HepG2 (cell line): ENCODE measurements around the gene PPP1R1B. TPM values are rescaled to one million over a fixed set of nuclear protein-coding genes. Genes with fewer than 3 reads are reported as not detected.

Source experiments
- EZH2 ChIP-seq: conservative IDR thresholded peaks from 2 replicates; pipeline ENCODE4 v1.6.1; 2012; ENCODE audit warnings: mild to moderate bottlenecking, low read depth, low read length, moderate library complexity
- FOXA1 ChIP-seq, 2 experiments: fragments of 450-650 bp in 1 of 2; sonication (generic) in 1 of 2; formaldehyde crosslinking in 1 of 2; IDR thresholded peaks; 2 replicates each; pipeline versions ENCODE4 v1.4.0 to v1.6.1; 2016 to 2020; ENCODE audit warnings: missing genetic modification reagents in 1 of 2
- HCFC1 ChIP-seq: fragments of 150-350 bp; IDR thresholded peaks from 2 replicates; pipeline ENCODE4 v1.6.1; 2014; ENCODE audit warnings: low read depth, low read length
- NBN ChIP-seq: fragments of 450-650 bp; conservative IDR thresholded peaks from 2 replicates; pipeline ENCODE4 v1.6.1; 2017
- PHF20 ChIP-seq: sonication (generic); formaldehyde crosslinking; IDR thresholded peaks from 2 replicates; pipeline ENCODE4 v1.5.0; 2020; ENCODE audit warnings: mild to moderate bottlenecking, missing genetic modification reagents
- RBAK ChIP-seq: sonication (generic); formaldehyde crosslinking; IDR thresholded peaks from 2 replicates; pipeline ENCODE4 v1.5.1; 2020; ENCODE audit warnings: mild to moderate bottlenecking, missing genetic modification reagents
- SALL2 ChIP-seq: sonication (generic); formaldehyde crosslinking; IDR thresholded peaks from 2 replicates; pipeline ENCODE4 v1.8.1; 2023; ENCODE audit warnings: mild to moderate bottlenecking, missing genetic modification reagents, inconsistent platforms
- SRSF9 ChIP-seq: fragments of 200-400 bp; formaldehyde crosslinking; IDR thresholded peaks from 2 replicates; pipeline ENCODE4 v1.6.1; 2018; ENCODE audit warnings: borderline replicate concordance, mild to moderate bottlenecking, low read depth, low read length; ENCODE audit not compliant: insufficient read depth, poor library complexity, severe bottlenecking
- ZBTB42 ChIP-seq: sonication (generic); formaldehyde crosslinking; IDR thresholded peaks from 2 replicates; pipeline ENCODE4 v1.5.0; 2020; ENCODE audit warnings: mild to moderate bottlenecking, missing genetic modification reagents
- ZMYM3 ChIP-seq: sonication (generic); formaldehyde crosslinking; IDR thresholded peaks from 2 replicates; pipeline ENCODE4 v1.5.1; 2020; ENCODE audit warnings: mild to moderate bottlenecking, missing genetic modification reagents
- ZNF224 ChIP-seq: sonication (generic); formaldehyde crosslinking; IDR thresholded peaks from 2 replicates; pipeline ENCODE4 v1.5.0; 2020; ENCODE audit warnings: mild to moderate bottlenecking, missing genetic modification reagents
- ZNF609 ChIP-seq: sonication (generic); formaldehyde crosslinking; IDR thresholded peaks from 2 replicates; pipeline ENCODE4 v1.4.0; 2020; ENCODE audit warnings: mild to moderate bottlenecking, missing genetic modification reagents, borderline replicate concordance
- ZNF883 ChIP-seq: sonication (generic); formaldehyde crosslinking; IDR thresholded peaks from 2 replicates; pipeline ENCODE4 v1.5.1; 2020; ENCODE audit warnings: mild to moderate bottlenecking, missing genetic modification reagents; ENCODE audit errors: not compliant biosample characterization
- polyA plus RNA-seq, 8 experiments: library from polyadenylated mRNA; depleted of rRNA in 3 of 8; stranded (reverse) in 7 of 8; unstranded in 1 of 8; fragments of >200 nt; fragmentation: Illumina TruSeq in 4 of 8; extraction: Trizol in 4 of 8; gene quantifications; 2 replicates each; pipeline versions ENCODE4 v1.2.1 to v1.2.3, GENCODE V29; 2011 to 2016; ENCODE audit warnings: low read depth in 4 of 8, missing spikeins in 1 of 8, mixed read lengths in 1 of 8; ENCODE audit not compliant: insufficient read depth in 1 of 8
- total RNA-seq, 5 experiments: library from RNA; depleted of rRNA; stranded (reverse); fragments of >200 nt; fragmentation: Illumina TruSeq; extraction: Trizol; gene quantifications; 2 replicates each; pipeline ENCODE4 v1.2.3, GENCODE V29; 2016; ENCODE audit warnings: low read depth in 1 of 5
- TF ChIP-seq, protein P1 (sequence below), 2 experiments: sonication (generic) in 1 of 2; formaldehyde crosslinking in 1 of 2; IDR thresholded peaks; 2 replicates each; pipeline versions ENCODE4 v1.5.1 to v1.6.1; 2011 to 2020; ENCODE audit warnings: borderline replicate concordance in 1 of 2, low read depth in 1 of 2, low read length in 1 of 2, mild to moderate bottlenecking in 1 of 2, missing genetic modification reagents in 1 of 2, moderate library complexity in 1 of 2
- TF ChIP-seq, protein P2 (sequence below): sonication (generic); formaldehyde crosslinking; conservative IDR thresholded peaks from 2 replicates; pipeline ENCODE4 v1.8.0; 2022; ENCODE audit warnings: missing genetic modification reagents

The PPP1R1B gene
- total and polyA plus RNA-seq, 2 of the 13 experiments (the other 11 are each of a cell fraction or from before 2014, with no cell fraction given) = 0.08 TPM; not detected in 1

DNA sequence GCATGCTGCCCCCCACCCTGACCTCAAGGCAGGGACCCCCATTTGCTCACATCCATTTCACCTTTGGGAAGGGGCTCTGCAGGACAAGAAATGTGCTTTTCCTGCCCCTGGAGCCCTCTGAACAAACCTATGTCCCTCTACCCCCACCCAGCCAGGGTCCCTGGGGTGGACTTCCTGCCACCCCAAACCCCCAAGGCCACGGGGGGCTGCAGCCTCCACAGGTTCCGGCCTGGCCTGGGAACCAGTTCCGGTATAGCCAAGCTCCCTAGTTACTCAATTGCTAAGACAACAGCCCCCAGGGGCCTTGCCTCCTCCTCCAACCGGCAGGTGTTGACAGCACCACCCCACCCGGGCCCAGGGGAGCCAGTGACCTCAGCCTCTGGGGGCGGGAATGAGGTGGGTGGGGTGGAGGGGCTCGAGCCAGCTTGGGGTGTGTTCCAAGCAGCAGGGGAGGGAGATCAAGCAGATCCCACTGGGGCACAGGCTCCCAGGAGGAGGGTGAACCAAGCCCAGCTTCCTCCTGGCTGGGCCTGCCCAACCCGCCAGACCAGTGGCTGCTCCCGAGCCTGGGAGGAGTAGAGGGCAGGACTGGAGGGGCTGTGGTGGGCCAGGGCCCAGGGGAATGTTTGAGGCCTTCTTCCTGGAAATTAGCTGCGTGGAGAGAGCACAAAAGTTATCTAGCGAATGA lies 48.1 kb downstream of the PPP1R1B start (continued):
- peak; percentile 84; the same call in 1 of the 2 replicates for TF ChIP-seq ZBTB42 (CRISPR knock-in tag)
- TF ChIP-seq, protein P1, sequence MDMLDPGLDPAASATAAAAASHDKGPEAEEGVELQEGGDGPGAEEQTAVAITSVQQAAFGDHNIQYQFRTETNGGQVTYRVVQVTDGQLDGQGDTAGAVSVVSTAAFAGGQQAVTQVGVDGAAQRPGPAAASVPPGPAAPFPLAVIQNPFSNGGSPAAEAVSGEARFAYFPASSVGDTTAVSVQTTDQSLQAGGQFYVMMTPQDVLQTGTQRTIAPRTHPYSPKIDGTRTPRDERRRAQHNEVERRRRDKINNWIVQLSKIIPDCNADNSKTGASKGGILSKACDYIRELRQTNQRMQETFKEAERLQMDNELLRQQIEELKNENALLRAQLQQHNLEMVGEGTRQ (IDR thresholded peaks at IDR 0.05; ENCODE audit: low read depth, low read length) = no peak
- TF ChIP-seq, protein P1 (CRISPR knock-in tag; IDR thresholded peaks at IDR 0.05; ENCODE audit: borderline replicate concordance) = no peak
- peak; percentile 53 for TF ChIP-seq PHF20 (CRISPR knock-in tag)
- TF ChIP-seq, protein P2, sequence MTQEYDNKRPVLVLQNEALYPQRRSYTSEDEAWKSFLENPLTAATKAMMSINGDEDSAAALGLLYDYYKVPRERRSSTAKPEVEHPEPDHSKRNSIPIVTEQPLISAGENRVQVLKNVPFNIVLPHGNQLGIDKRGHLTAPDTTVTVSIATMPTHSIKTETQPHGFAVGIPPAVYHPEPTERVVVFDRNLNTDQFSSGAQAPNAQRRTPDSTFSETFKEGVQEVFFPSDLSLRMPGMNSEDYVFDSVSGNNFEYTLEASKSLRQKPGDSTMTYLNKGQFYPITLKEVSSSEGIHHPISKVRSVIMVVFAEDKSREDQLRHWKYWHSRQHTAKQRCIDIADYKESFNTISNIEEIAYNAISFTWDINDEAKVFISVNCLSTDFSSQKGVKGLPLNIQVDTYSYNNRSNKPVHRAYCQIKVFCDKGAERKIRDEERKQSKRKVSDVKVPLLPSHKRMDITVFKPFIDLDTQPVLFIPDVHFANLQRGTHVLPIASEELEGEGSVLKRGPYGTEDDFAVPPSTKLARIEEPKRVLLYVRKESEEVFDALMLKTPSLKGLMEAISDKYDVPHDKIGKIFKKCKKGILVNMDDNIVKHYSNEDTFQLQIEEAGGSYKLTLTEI (CRISPR knock-in tag) = no peak
- TF ChIP-seq EZH2 = no peak
- no peak for TF ChIP-seq RBAK (CRISPR knock-in tag)
- TF ChIP-seq SALL2 (CRISPR knock-in tag) = no peak; the same call in 1 of the 2 replicates
- TF ChIP-seq ZNF224 = no peak
- TF ChIP-seq HCFC1 = no peak
- no peak for TF ChIP-seq ZMYM3 (CRISPR knock-in tag)
- TF ChIP-seq ZNF609 = 0 out of 2 replicates have a peak, but pooled peaks have one; percentile 27
- no peak for TF ChIP-seq SRSF9
- no peak for TF ChIP-seq NBN
- TF ChIP-seq ZNF883 = no peak
- no peak for TF ChIP-seq FOXA1 (IDR thresholded peaks at IDR 0.05)
- TF ChIP-seq FOXA1 (CRISPR knock-in tag; IDR thresholded peaks at IDR 0.05) = peak; percentile 60
